GM18499 (cell line): ENCODE data around the gene SLC25A41.
"Not testable (repeated sequence)": the region's sequence is repeated elsewhere in the genome, so short reads cannot be mapped to it uniquely, and the experiment has no call there.

Source experiments
- ATAC-seq: cut with Tn5 transposase; IDR thresholded peaks from one replicate; pipeline ENCODE4 v1.9.1; 2021; ENCODE audit warnings: moderate number of reproducible peaks; ENCODE audit not compliant: insufficient read depth, unreplicated experiment

The SLC25A41 gene

GRCh38 chr19:6413291-6413690 is 20.3 kb downstream of the SLC25A41 start:
- ATAC-seq = no peak

GRCh38 chr19:6412447-6413091 is 21.0 kb downstream of the SLC25A41 start:
- no peak for ATAC-seq

- ATAC-seq = no peak
These were observed 21.5 kb downstream of the SLC25A41 start for GRCh38 chr19:6412061-6412446.

GRCh38 chr19:6409346-6409745 is 24.2 kb downstream of the SLC25A41 start:
- ATAC-seq = no peak

- no peak for ATAC-seq
These were observed 27.2 kb downstream of the SLC25A41 start for GRCh38 chr19:6406401-6406800.

GRCh38 chr19:6402837-6403608 is 30.5 kb downstream of the SLC25A41 start:
- ATAC-seq = no peak

GRCh38 chr19:6402058-6402457 is 31.5 kb downstream of the SLC25A41 start:
- ATAC-seq = no peak

- not testable (repeated sequence) for ATAC-seq
These were observed 33.3 kb downstream of the SLC25A41 start for GRCh38 chr19:6400062-6400944.

- ATAC-seq = no peak
These were observed 37.3 kb downstream of the SLC25A41 start for GRCh38 chr19:6396305-6396704.

- ATAC-seq = no peak
These were observed 38.7 kb downstream of the SLC25A41 start for GRCh38 chr19:6394831-6395230.

- ATAC-seq = no peak
These were observed 39.6 kb downstream of the SLC25A41 start for GRCh38 chr19:6393983-6394412.

- ATAC-seq = no peak
These were observed 40.2 kb downstream of the SLC25A41 start, which contains the start of gene GTF2F1 for GRCh38 chr19:6393074-6393982. GTF2F1 (minus strand) TSS chr19:6393164; CDS start chr19:6392995, 169 bp downstream.

GRCh38 chr19:6392221-6393073 is 41.1 kb downstream of the SLC25A41 start:
- ATAC-seq = no peak

- no peak for ATAC-seq
These were observed 46.2 kb downstream of the SLC25A41 start for GRCh38 chr19:6387372-6387771.

GRCh38 chr19:6384381-6384780 is 49.2 kb downstream of the SLC25A41 start:
- ATAC-seq = no peak

GRCh38 chr19:6383188-6383587 is 50.4 kb downstream of the SLC25A41 start:
- no peak for ATAC-seq

- no peak for ATAC-seq
These were observed 52.4 kb downstream of the SLC25A41 start for GRCh38 chr19:6381030-6381750.

GRCh38 chr19:6379744-6380143 is 53.8 kb downstream of the SLC25A41 start:
- ATAC-seq = no peak
